Stimulated activated CD4-positive, alpha-beta T cell treated with anti-CD3 and anti-CD28 coated beads, Interleukin-2, amount 100 ng/mL, for 4 hours (primary cell): ENCODE measurements around the gene PPWD1.
"Not testable (repeated sequence)": the region's sequence is repeated elsewhere in the genome, so short reads cannot be mapped to it uniquely, and the experiment has no call there.

Source experiments
- DNase-seq: peaks from one replicate; pipeline ENCODE4 v3.0.0-alpha.2; 2020; ENCODE audit warnings: low read depth

Gene PPWD1

GRCh38 chr5:65562731-65563701 lies at the start of gene PPWD1, which contains the start of gene CENPK:
Gene PPWD1, plus strand, starts transcription at chr5:65563296. Its CDS starts 15 bp downstream, at chr5:65563311.
Gene CENPK, minus strand, starts transcription at chr5:65563168. Its CDS starts 8,261 bp downstream, at chr5:65554907.
- DNase-seq = peak; percentile 92

- no peak for DNase-seq
Measured at GRCh38 chr5:65525726-65526125, 37.4 kb upstream of the PPWD1 start.

GRCh38 chr5:65530904-65531303 lies 32.2 kb upstream of the PPWD1 start:
- DNase-seq = no peak

GRCh38 chr5:65535529-65535987 lies 27.5 kb upstream of the PPWD1 start:
- DNase-seq = no peak

GRCh38 chr5:65539827-65540226 lies 23.3 kb upstream of the PPWD1 start:
- DNase-seq = no peak

- DNase-seq = no peak
Measured at GRCh38 chr5:65544473-65544872, 18.6 kb upstream of the PPWD1 start.

- no peak for DNase-seq
Measured at GRCh38 chr5:65546141-65546540, 17.0 kb upstream of the PPWD1 start.

- DNase-seq = no peak
Measured at GRCh38 chr5:65548281-65548680, 14.8 kb upstream of the PPWD1 start.

GRCh38 chr5:65553941-65554340 lies 9.2 kb upstream of the PPWD1 start:
- no peak for DNase-seq

GRCh38 chr5:65555287-65555686 lies 7.8 kb upstream of the PPWD1 start:
- no peak for DNase-seq

- no peak for DNase-seq
Measured at GRCh38 chr5:65556181-65556580, 6.9 kb upstream of the PPWD1 start.

- no peak for DNase-seq
Measured at GRCh38 chr5:65556718-65557117, 6.4 kb upstream of the PPWD1 start.

GRCh38 chr5:65563777-65564176 lies 681 bp downstream of the PPWD1 start:
- no peak for DNase-seq

GRCh38 chr5:65566505-65566904 lies 3.4 kb downstream of the PPWD1 start:
- DNase-seq = no peak

- no peak for DNase-seq
Measured at GRCh38 chr5:65570598-65571226, 7.6 kb downstream of the PPWD1 start.

GRCh38 chr5:65577141-65577540 lies 14.0 kb downstream of the PPWD1 start:
- no peak for DNase-seq

GRCh38 chr5:65588694-65589093 lies 25.6 kb downstream of the PPWD1 start:
- DNase-seq = no peak

GRCh38 chr5:65601761-65602160 lies 38.7 kb downstream of the PPWD1 start:
- DNase-seq = not testable (repeated sequence)

- no peak for DNase-seq
Measured at GRCh38 chr5:65611524-65611923, 48.4 kb downstream of the PPWD1 start.

- no peak for DNase-seq
Measured at GRCh38 chr5:65612298-65612907, 49.3 kb downstream of the PPWD1 start.

- DNase-seq = no peak
Measured at GRCh38 chr5:65620021-65620420, 56.9 kb downstream of the PPWD1 start.

GRCh38 chr5:65621961-65622360 lies 58.9 kb downstream of the PPWD1 start:
- not testable (repeated sequence) for DNase-seq

- no peak for DNase-seq
Measured at GRCh38 chr5:65623482-65623881, 60.4 kb downstream of the PPWD1 start.
